CD4-positive, alpha-beta T cell treated with Interferon gamma for 1 hour (primary cell): Measurements from ENCODE around the gene MRPL52.
"Not testable (repeated sequence)": the region's sequence is repeated elsewhere in the genome, so short reads cannot be mapped to it uniquely, and the experiment has no call there.

Experiments used
- DNase-seq: peaks from one replicate; pipeline ENCODE4 v3.0.0-alpha.2; 2020

The MRPL52 gene

GRCh38 chr14:22811722-22812121, 18.0 kb upstream of the MRPL52 start:
- no peak for DNase-seq

GRCh38 chr14:22812744-22813143, 16.9 kb upstream of the MRPL52 start:
- DNase-seq = no peak

- no peak for DNase-seq
Measured at GRCh38 chr14:22813145-22813544, 16.5 kb upstream of the MRPL52 start.

GRCh38 chr14:22814373-22814772, 15.3 kb upstream of the MRPL52 start:
- no peak for DNase-seq

GRCh38 chr14:22814941-22815713, 14.6 kb upstream of the MRPL52 start, which contains the start of gene SLC7A7:
TSS of gene SLC7A7 (minus strand) at chr14:22815435. CDS start at chr14:22813398, 2,037 bp downstream.
- no peak for DNase-seq

- DNase-seq = no peak
Measured at GRCh38 chr14:22819151-22819988, 10.3 kb upstream of the MRPL52 start.

GRCh38 chr14:22820731-22821130, 9.0 kb upstream of the MRPL52 start:
- DNase-seq = no peak

- DNase-seq = no peak
Measured at GRCh38 chr14:22821193-22822015, 8.3 kb upstream of the MRPL52 start.

GRCh38 chr14:22822016-22822570, 7.6 kb upstream of the MRPL52 start:
- DNase-seq = no peak

GRCh38 chr14:22822571-22823098, 7.1 kb upstream of the MRPL52 start:
- peak; percentile 67 for DNase-seq

GRCh38 chr14:22824711-22825359, 4.9 kb upstream of the MRPL52 start:
- DNase-seq = no peak

GRCh38 chr14:22829076-22829660, 519 bp upstream of the MRPL52 start:
- DNase-seq = not testable (repeated sequence)

GRCh38 chr14:22830443-22831010, 840 bp downstream of the MRPL52 start:
- no peak for DNase-seq

GRCh38 chr14:22835505-22835904, 5.8 kb downstream of the MRPL52 start:
- DNase-seq = no peak

GRCh38 chr14:22836301-22837113, 6.8 kb downstream of the MRPL52 start, which contains the start of gene MMP14:
TSS of gene MMP14 (plus strand) at chr14:22836585. CDS start at chr14:22836818, 233 bp downstream.
- no peak for DNase-seq

- no peak for DNase-seq
Measured at GRCh38 chr14:22837114-22837749, 7.5 kb downstream of the MRPL52 start.

GRCh38 chr14:22837750-22838538, 8.3 kb downstream of the MRPL52 start:
- no peak for DNase-seq

GRCh38 chr14:22838631-22839041, 8.9 kb downstream of the MRPL52 start:
- no peak for DNase-seq
